Peyer's patch (tissue), 4 donors: ENCODE measurements around the gene VAPA. TPM values are rescaled to one million over a fixed set of nuclear protein-coding genes. Genes with fewer than 3 reads are reported as not detected.

Experiments
- DNase-seq, 3 donors: peaks; one replicate each; pipeline ENCODE4 v3.0.0-alpha.2; 2017 to 2019
- H3K27ac ChIP-seq, 4 donors: fragments of 200-600 bp; sonication (generic); one replicate each; pipeline ENCODE4 v1.5.1; 2016 to 2019
- H3K27me3 ChIP-seq, 2 donors: fragments of 200-600 bp; sonication (generic); one replicate each; pipeline ENCODE4 v1.5.1; 2019
- H3K36me3 ChIP-seq, 3 donors: fragments of 200-600 bp; sonication (generic); one replicate each; pipeline ENCODE4 v1.5.1; 2016 to 2019
- H3K4me1 ChIP-seq, 4 donors: fragments of 200-600 bp; sonication (generic); one replicate each; pipeline ENCODE4 v1.5.1; 2016 to 2019
- H3K4me3 ChIP-seq, 4 donors: fragments of 200-600 bp; sonication (generic); 1 replicate in 3 of 4; 2 replicates in 1 of 4; pipeline ENCODE4 v1.5.1; 2016 to 2019; ENCODE audit warnings: mild to moderate bottlenecking in 1 of 4
- H3K9me3 ChIP-seq, 4 donors: fragments of 200-600 bp; sonication (generic); one replicate each; pipeline ENCODE4 v1.5.1; 2016 to 2019; ENCODE audit warnings: mild to moderate bottlenecking in 1 of 4
- POLR2A ChIP-seq, 2 donors: fragments of 450-650 bp; IDR thresholded peaks; one replicate each; pipeline ENCODE4 v1.5.1; 2017; ENCODE audit warnings: antibody characterized with exemption in 2 of 2, mild to moderate bottlenecking in 2 of 2, moderate library complexity in 2 of 2
- total RNA-seq, 4 donors: library from RNA; depleted of rRNA; stranded (reverse); fragments of >200 nt; gene quantifications; one replicate each; pipeline ENCODE4 v1.1.0, GENCODE V29; 2016
- TF ChIP-seq, protein P1 (sequence below), 6 experiments: fragments of 450-650 bp in 4 of 6; fragments of 200-600 bp in 2 of 6; sonication (generic) in 1 of 6; IDR thresholded peaks; one replicate each; pipeline ENCODE4 v1.5.1; 2017 to 2019; ENCODE audit warnings: antibody characterized with exemption in 6 of 6, mild to moderate bottlenecking in 3 of 6, moderate library complexity in 1 of 6

VAPA gene
- 100 to 1,000 TPM; 155 to 232 (median 219) TPM for total RNA-seq

DNA sequence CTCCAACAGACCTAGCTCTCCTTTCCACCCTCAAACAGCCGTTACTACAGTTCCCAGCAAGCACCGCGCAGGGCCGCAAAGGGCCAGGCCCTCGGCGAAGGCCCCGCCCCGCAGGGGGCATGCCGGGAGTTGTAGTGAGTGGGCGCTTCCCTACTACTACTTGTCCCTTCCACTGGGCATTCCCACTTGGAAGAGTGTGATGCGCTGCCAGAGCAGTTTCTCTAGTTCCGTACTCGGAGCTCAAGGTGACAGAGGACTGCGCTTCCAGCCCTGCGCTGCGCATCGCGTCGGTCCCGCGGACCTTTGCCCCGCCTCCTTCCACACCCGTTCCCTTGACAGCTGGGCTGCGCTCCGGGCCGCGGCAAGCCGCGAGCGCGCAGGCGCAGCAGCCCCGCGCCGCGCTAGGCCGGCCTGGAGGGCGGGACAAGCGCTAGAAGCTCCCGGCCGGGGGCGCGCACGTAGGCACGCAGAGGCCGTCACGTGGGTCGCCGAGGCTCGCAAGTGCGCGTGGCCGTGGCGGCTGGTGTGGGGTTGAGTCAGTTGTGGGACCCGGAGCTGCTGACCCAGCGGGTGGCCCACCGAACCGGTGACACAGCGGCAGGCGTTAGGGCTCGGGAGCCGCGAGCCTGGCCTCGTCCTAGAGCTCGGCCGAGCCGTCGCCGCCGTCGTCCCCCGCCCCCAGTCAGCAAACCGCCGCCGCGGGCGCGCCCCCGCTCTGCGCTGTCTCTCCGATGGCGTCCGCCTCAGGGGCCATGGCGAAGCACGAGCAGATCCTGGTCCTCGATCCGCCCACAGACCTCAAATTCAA is at the start of gene VAPA:
VAPA (plus strand) TSS at position 491 of the 808 bp plus-strand sequence; CDS start at position 732, 241 bp downstream.
- H3K4me3 ChIP-seq: peak within 1 kb of the TSS; percentile 90 to 99 (median 95)
- TF ChIP-seq POLR2A (IDR thresholded peaks at IDR 0.05): peak; percentile 95
- TF ChIP-seq, protein P1, sequence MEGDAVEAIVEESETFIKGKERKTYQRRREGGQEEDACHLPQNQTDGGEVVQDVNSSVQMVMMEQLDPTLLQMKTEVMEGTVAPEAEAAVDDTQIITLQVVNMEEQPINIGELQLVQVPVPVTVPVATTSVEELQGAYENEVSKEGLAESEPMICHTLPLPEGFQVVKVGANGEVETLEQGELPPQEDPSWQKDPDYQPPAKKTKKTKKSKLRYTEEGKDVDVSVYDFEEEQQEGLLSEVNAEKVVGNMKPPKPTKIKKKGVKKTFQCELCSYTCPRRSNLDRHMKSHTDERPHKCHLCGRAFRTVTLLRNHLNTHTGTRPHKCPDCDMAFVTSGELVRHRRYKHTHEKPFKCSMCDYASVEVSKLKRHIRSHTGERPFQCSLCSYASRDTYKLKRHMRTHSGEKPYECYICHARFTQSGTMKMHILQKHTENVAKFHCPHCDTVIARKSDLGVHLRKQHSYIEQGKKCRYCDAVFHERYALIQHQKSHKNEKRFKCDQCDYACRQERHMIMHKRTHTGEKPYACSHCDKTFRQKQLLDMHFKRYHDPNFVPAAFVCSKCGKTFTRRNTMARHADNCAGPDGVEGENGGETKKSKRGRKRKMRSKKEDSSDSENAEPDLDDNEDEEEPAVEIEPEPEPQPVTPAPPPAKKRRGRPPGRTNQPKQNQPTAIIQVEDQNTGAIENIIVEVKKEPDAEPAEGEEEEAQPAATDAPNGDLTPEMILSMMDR (IDR thresholded peaks at IDR 0.05): no peak
- H3K36me3 ChIP-seq: no peaks in the 10 kb centered on the region
- H3K4me1 ChIP-seq: peaks cover 0 to 29% (median 12%) of the 10 kb centered on the region in 4 donors
- H3K27ac ChIP-seq: peak within 1 kb of the TSS; percentile 97 to 100 (median 100)
- DNase-seq: peak; percentile 92 to 98 (median 97)
- H3K27me3 ChIP-seq: no peaks in the 10 kb centered on the region
- H3K9me3 ChIP-seq: no peaks in the 10 kb centered on the region

- Histone ChIP-seq H3K9me3 (peaks cover 0 to 8% (median 0%) of the 10 kb centered on the region in 4 donors), H3K36me3 (no peaks in the 10 kb centered on the region), H3K4me1 (peaks cover 0 to 19% (median 2%) of the 10 kb centered on the region in 4 donors), H3K27me3 (no peaks in the 10 kb centered on the region), H3K4me3 (no peak overlapping the region), H3K27ac (no peak overlapping the region)
- DNase-seq: no peak
- no peak for TF ChIP-seq POLR2A (IDR thresholded peaks at IDR 0.05)
- TF ChIP-seq, protein P1 (IDR thresholded peaks at IDR 0.05): no peak
Measured at GRCh38 chr18:9865764-9866490, 47.9 kb upstream of the VAPA start.

GRCh38 chr18:9866627-9867026 is 47.2 kb upstream of the VAPA start:
- H3K9me3 ChIP-seq: peaks cover 0 to 8% (median 0%) of the 10 kb centered on the region in 4 donors
- H3K36me3 ChIP-seq: no peaks in the 10 kb centered on the region
- no peak overlapping the region for H3K4me3 ChIP-seq
- no peak for TF ChIP-seq POLR2A (IDR thresholded peaks at IDR 0.05)
- TF ChIP-seq, protein P1 (IDR thresholded peaks at IDR 0.05): no peak
- no peak for DNase-seq
- no peaks in the 10 kb centered on the region for H3K27me3 ChIP-seq
- H3K27ac ChIP-seq: no peak overlapping the region
- H3K4me1 ChIP-seq: peaks cover 0 to 19% (median 2%) of the 10 kb centered on the region in 4 donors

DNA sequence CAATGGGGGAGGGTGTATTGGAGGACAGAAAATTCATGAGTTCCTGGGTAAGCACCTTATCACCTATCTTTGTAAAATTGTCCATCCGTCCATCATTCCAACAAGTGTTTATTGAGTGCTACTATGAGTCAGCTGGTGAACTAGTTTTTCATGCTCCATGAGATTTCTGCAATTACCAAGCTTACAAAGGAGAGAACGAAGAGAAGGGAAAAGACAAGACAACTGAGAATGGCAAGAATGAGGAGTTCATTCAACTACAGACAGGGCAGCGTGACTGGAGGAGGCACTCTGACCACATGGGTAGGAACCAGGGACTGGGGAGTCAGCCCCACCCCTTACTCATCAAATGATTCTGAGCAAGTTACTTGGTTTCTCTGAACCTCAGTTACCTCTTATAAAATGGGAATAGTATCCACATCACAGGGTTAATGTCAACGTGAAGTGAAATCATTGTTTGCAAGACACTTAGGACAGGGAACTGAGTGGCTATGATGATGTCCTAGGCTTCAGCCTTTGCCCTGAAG is 46.7 kb upstream of the VAPA start:
- no peak for DNase-seq
- H3K27ac ChIP-seq: no peak overlapping the region
- no peaks in the 10 kb centered on the region for H3K27me3 ChIP-seq
- no peak overlapping the region for H3K4me3 ChIP-seq
- TF ChIP-seq, protein P1 (IDR thresholded peaks at IDR 0.05): no peak
- no peak for TF ChIP-seq POLR2A (IDR thresholded peaks at IDR 0.05)
- H3K9me3 ChIP-seq: peaks cover 0 to 8% (median 0%) of the 10 kb centered on the region in 4 donors
- H3K4me1 ChIP-seq: peaks cover 0 to 19% (median 2%) of the 10 kb centered on the region in 4 donors
- no peaks in the 10 kb centered on the region for H3K36me3 ChIP-seq

DNA sequence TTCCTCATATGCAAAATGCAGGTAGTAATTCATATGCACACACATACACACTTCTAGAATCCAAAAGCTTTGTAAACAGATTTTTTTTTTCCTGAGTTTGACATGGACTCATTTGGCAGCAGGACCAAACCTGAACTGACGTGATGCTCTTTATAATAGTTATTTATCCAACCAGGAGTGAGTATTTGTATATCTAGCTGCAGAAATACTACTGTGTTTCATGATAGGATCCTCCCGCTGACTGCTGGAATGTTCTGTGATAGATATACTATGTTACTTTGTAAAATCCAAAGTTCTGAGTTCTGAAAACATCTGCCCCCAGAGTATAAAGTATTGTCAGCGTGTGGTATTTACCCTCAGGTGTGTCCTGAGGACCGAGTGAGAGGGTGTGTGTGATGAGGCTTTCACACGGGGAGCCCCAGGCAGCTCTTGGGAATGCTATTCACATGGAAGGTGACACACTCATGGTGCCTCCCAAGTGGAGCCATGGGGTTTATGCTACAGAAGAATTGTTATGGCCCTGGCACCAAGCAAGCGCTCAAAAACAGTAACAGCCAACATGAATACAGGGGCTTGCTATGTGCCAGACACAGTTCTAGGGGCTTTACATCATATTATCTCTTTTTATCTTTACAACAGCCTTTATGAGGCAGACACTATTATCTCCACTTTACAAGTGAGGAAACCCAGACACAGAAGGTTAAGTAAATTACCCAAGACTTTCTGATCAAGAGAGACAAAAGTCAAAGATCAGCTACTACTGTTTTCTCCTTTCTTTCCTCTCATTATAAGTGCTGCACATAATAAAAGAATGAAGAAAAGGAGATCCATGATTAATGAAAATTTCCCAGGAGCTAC is 44.7 kb upstream of the VAPA start:
- H3K9me3 ChIP-seq: peaks cover 0 to 8% (median 0%) of the 10 kb centered on the region in 4 donors
- no peak overlapping the region for H3K4me3 ChIP-seq
- no peak for DNase-seq
- TF ChIP-seq, protein P1 (IDR thresholded peaks at IDR 0.05): no peak
- no peak for TF ChIP-seq POLR2A (IDR thresholded peaks at IDR 0.05)
- H3K36me3 ChIP-seq: no peaks in the 10 kb centered on the region
- H3K27ac ChIP-seq: no peak overlapping the region
- no peaks in the 10 kb centered on the region for H3K27me3 ChIP-seq
- peaks cover 0 to 19% (median 2%) of the 10 kb centered on the region in 4 donors for H3K4me1 ChIP-seq
